Sigmoid colon (tissue), 7 donors: ENCODE measurements around the gene CDA. TPM values are rescaled to one million over a fixed set of nuclear protein-coding genes. Genes with fewer than 3 reads are reported as not detected.

ENCODE experiments used
- DNase-seq: peaks from one replicate; pipeline ENCODE4 v3.0.0-alpha.2; 2019
- H3K27ac ChIP-seq, 4 donors: fragments of 200-600 bp; sonication (generic); one replicate each; pipeline ENCODE4 v1.5.1; 2016 to 2019; ENCODE audit warnings: mild to moderate bottlenecking in 1 of 4
- H3K27me3 ChIP-seq, 3 donors: fragments of 200-600 bp; sonication (generic); one replicate each; pipeline ENCODE4 v1.5.1; 2019; ENCODE audit warnings: mild to moderate bottlenecking in 1 of 3
- H3K36me3 ChIP-seq, 4 donors: fragments of 200-600 bp; sonication (generic); one replicate each; pipeline ENCODE4 v1.5.1; 2016 to 2019
- H3K4me1 ChIP-seq, 4 donors: fragments of 200-600 bp; sonication (generic); one replicate each; pipeline ENCODE4 v1.5.1; 2017 to 2019
- H3K4me3 ChIP-seq, 4 donors: fragments of 200-600 bp; sonication (generic); one replicate each; pipeline ENCODE4 v1.5.1; 2017 to 2019; ENCODE audit warnings: mild to moderate bottlenecking in 2 of 4, moderate library complexity in 1 of 4
- H3K9me3 ChIP-seq, 4 donors: fragments of 200-600 bp in 3 of 4; sonication (generic) in 3 of 4; one replicate each; pipeline versions ENCODE4 v1.5.1 to v1.6.1; 2013 to 2019
- EP300 ChIP-seq, 4 donors: sonication (generic); formaldehyde crosslinking; IDR thresholded peaks; one replicate each; pipeline ENCODE4 v1.6.1; 2017; ENCODE audit warnings: antibody characterized with exemption in 4 of 4
- POLR2A ChIP-seq, 2 donors: fragments of 450-650 bp; IDR thresholded peaks; one replicate each; pipeline ENCODE4 v1.6.1; 2016; ENCODE audit warnings: antibody characterized with exemption in 2 of 2, mild to moderate bottlenecking in 2 of 2, moderate library complexity in 2 of 2
- POLR2AphosphoS5 ChIP-seq, 4 donors: sonication (generic); formaldehyde crosslinking; IDR thresholded peaks; one replicate each; pipeline ENCODE4 v1.6.1; 2017; ENCODE audit warnings: antibody characterized with exemption in 4 of 4
- WGBS, 2 donors: extraction: QIAGEN DNeasy Blood & Tissue Kit; methylation state at CpG; one replicate each; pipeline ENCODE4 v1.1.7; 2013; 5-methylcytosine and 5-hydroxymethylcytosine counted together
- intact Hi-C: fragments of 100-400 bp; cut with DNase I; formaldehyde crosslinking; loops from one replicate; pipeline ENCODE4 v1.15.1; 2023
- polyA plus RNA-seq, 3 donors: library from polyadenylated mRNA; stranded (reverse); fragments of 200-250 nt; gene quantifications; one replicate each; pipeline ENCODE4 v1.2.3, GENCODE V29; 2013
- total RNA-seq, 4 donors: library from RNA; depleted of rRNA; stranded (reverse); fragments of >200 nt; gene quantifications; one replicate each; pipeline ENCODE4 v1.1.0, GENCODE V29; 2016
- TF ChIP-seq, protein P1 (sequence below), 4 experiments: fragments of 450-650 bp in 3 of 4; fragments of 200-600 bp in 1 of 4; IDR thresholded peaks; one replicate each; pipeline ENCODE4 v1.5.1; 2016 to 2019; ENCODE audit warnings: antibody characterized with exemption in 4 of 4, mild to moderate bottlenecking in 3 of 4, moderate library complexity in 2 of 4
- donor health status: healthy with polysubstance abuse.
- donor health status: Bipolar disorder and iron deficiency.
- donor health status: healthy.

CDA gene
- total and polyA plus RNA-seq, 7 donors, result 1.3 to 272 (median 4.3) TPM

- Histone ChIP-seq H3K36me3 (no peaks in the 10 kb centered on the region), H3K27ac (no peak overlapping the region), H3K4me1 (no peaks in the 10 kb centered on the region), H3K27me3 (peaks cover 0 to 5% (median 0%) of the 10 kb centered on the region in 3 donors), H3K4me3 (no peak overlapping the region), H3K9me3 (no peaks in the 10 kb centered on the region)
- TF ChIP-seq EP300 (IDR thresholded peaks at IDR 0.05), result no peak
- no peak for TF ChIP-seq POLR2AphosphoS5 (IDR thresholded peaks at IDR 0.05)
- TF ChIP-seq, protein P1, sequence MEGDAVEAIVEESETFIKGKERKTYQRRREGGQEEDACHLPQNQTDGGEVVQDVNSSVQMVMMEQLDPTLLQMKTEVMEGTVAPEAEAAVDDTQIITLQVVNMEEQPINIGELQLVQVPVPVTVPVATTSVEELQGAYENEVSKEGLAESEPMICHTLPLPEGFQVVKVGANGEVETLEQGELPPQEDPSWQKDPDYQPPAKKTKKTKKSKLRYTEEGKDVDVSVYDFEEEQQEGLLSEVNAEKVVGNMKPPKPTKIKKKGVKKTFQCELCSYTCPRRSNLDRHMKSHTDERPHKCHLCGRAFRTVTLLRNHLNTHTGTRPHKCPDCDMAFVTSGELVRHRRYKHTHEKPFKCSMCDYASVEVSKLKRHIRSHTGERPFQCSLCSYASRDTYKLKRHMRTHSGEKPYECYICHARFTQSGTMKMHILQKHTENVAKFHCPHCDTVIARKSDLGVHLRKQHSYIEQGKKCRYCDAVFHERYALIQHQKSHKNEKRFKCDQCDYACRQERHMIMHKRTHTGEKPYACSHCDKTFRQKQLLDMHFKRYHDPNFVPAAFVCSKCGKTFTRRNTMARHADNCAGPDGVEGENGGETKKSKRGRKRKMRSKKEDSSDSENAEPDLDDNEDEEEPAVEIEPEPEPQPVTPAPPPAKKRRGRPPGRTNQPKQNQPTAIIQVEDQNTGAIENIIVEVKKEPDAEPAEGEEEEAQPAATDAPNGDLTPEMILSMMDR (IDR thresholded peaks at IDR 0.05), result no peak
- TF ChIP-seq POLR2A (IDR thresholded peaks at IDR 0.05), result no peak
- WGBS, 2 donors, result 70 to 77% methylated on average over 6 of the region's 6 CpGs
- intact Hi-C loops, result no loop called here
- DNase-seq, result no peak
Measured at GRCh38 chr1:20596106-20596505, 7.2 kb downstream of the CDA start.

DNA sequence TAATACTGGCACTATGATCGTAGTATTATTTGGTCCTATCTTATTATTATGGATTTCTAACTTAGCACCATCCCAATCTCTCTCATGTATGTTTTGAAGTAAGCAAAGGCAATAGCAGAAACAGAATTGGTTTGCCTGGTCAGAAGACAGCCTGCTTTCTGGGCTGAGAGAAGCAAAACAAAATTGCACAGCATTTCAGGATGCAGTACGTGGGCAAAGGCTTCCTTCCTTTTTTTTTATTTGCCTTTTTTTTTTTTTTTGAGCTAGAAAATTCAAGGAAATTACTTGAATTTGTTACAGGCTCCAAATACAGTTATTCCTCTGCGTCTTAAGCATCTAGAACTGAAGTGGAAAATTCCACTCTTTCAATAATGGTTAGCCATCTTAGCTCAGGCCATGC, 8.8 kb downstream of the CDA start:
- no peak for TF ChIP-seq POLR2AphosphoS5 (IDR thresholded peaks at IDR 0.05)
- TF ChIP-seq, protein P1 (IDR thresholded peaks at IDR 0.05), result no peak
- no peak for TF ChIP-seq POLR2A (IDR thresholded peaks at IDR 0.05)
- no peak for TF ChIP-seq EP300 (IDR thresholded peaks at IDR 0.05)
- intact Hi-C loops, result no loop called here
- Histone ChIP-seq H3K4me1 (no peaks in the 10 kb centered on the region), H3K4me3 (no peak overlapping the region), H3K27ac (no peak overlapping the region), H3K9me3 (no peaks in the 10 kb centered on the region), H3K36me3 (no peaks in the 10 kb centered on the region), H3K27me3 (no peaks in the 10 kb centered on the region)
- WGBS, 2 donors, result 48 to 86% methylated on average over 3 of the region's 3 CpGs
- DNase-seq, result no peak

GRCh38 chr1:20600156-20600555, 11.3 kb downstream of the CDA start:
- TF ChIP-seq, protein P1 (IDR thresholded peaks at IDR 0.05), result no peak
- TF ChIP-seq EP300 (IDR thresholded peaks at IDR 0.05) (no peak), POLR2A (IDR thresholded peaks at IDR 0.05) (no peak), POLR2AphosphoS5 (IDR thresholded peaks at IDR 0.05) (no peak)
- Histone ChIP-seq H3K4me1 (no peaks in the 10 kb centered on the region), H3K4me3 (no peak overlapping the region), H3K9me3 (no peaks in the 10 kb centered on the region), H3K27ac (no peak overlapping the region), H3K27me3 (no peaks in the 10 kb centered on the region), H3K36me3 (no peaks in the 10 kb centered on the region)
- no peak for DNase-seq
- 32 to 70% methylated on average over 5 of the region's 5 CpGs for WGBS, 2 donors
- intact Hi-C loops, result no loop called here

GRCh38 chr1:20601129-20601825, 12.4 kb downstream of the CDA start:
- intact Hi-C loops, result no loop called here
- no peak overlapping the region for H3K4me3 ChIP-seq
- DNase-seq, result no peak
- H3K36me3 ChIP-seq, result no peaks in the 10 kb centered on the region
- WGBS, 2 donors, result 52 to 54% methylated on average over 5 of the region's 5 CpGs
- no peak overlapping the region for H3K27ac ChIP-seq
- H3K9me3 ChIP-seq, result no peaks in the 10 kb centered on the region
- TF ChIP-seq, protein P1 (IDR thresholded peaks at IDR 0.05), result no peak
- TF ChIP-seq POLR2A (IDR thresholded peaks at IDR 0.05) (no peak), EP300 (IDR thresholded peaks at IDR 0.05) (no peak), POLR2AphosphoS5 (IDR thresholded peaks at IDR 0.05) (no peak)
- no peaks in the 10 kb centered on the region for H3K4me1 ChIP-seq
- H3K27me3 ChIP-seq, result no peaks in the 10 kb centered on the region
